PC-3 (cell line): Measurements from ENCODE around the gene HP1BP3. TPM values are rescaled to one million over a fixed set of nuclear protein-coding genes. Genes with fewer than 3 reads are reported as not detected.

Experiments
- ATAC-seq: fragments of 200-7000 bp; cut with Tn5 transposase; 2 replicates; pipeline ENCODE4 v1.9.1; 2020; ENCODE audit warnings: mild to moderate bottlenecking, moderate library complexity
- BruUV-seq: library from RNA; stranded (reverse); fragments of 400-500 nt; replicated peaks from 2 replicates; lab custom pipeline; 2021; lab: Mats Ljungman, UMichigan
- CTCF ChIA-PET: fragments of 300-600 bp; sonication (Branson Sonifier 250); formaldehyde crosslinking; loops from one replicate; lab custom pipeline; 2022; ENCODE audit warnings: antibody characterized with exemption; lab: Charles Lee
- POLR2A ChIA-PET: fragments of 300-600 bp; sonication (Branson Sonifier 250); formaldehyde crosslinking; loops from one replicate; lab custom pipeline; 2022; ENCODE audit warnings: antibody characterized with exemption; ENCODE audit not compliant: unreplicated experiment; lab: Charles Lee
- DNase-seq: peaks from one replicate; pipeline ENCODE4 v3.0.0-alpha.2; 2015
- H2AFZ ChIP-seq: fragments of 300-600 bp; sonication (generic); 2 replicates; pipeline ENCODE4 v1.6.0; 2016; ENCODE audit warnings: antibody characterized with exemption, low read length
- H3F3A ChIP-seq: fragments of 300-600 bp; sonication (generic); one replicate; pipeline ENCODE4 v1.6.0; 2017; ENCODE audit warnings: antibody characterized with exemption, low read length, control low read depth, mild to moderate bottlenecking; ENCODE audit not compliant: unreplicated experiment
- H3K27ac ChIP-seq: fragments of 300-600 bp; sonication (generic); 2 replicates; pipeline ENCODE4 v1.5.1; 2016; ENCODE audit warnings: mild to moderate bottlenecking, low read length
- H3K27me3 ChIP-seq: fragments of 300-600 bp; sonication (generic); 2 replicates; pipeline ENCODE4 v1.6.1; 2016; ENCODE audit warnings: low read length, mixed read lengths
- H3K36me3 ChIP-seq: fragments of 300-600 bp; sonication (generic); 2 replicates; pipeline ENCODE4 v1.6.1; 2016; ENCODE audit warnings: low read depth, mixed run types, low read length, mixed read lengths
- H3K4me1 ChIP-seq: fragments of 300-600 bp; sonication (generic); 2 replicates; pipeline ENCODE4 v1.5.1; 2016; ENCODE audit warnings: low read length; ENCODE audit not compliant: insufficient read depth
- H3K4me2 ChIP-seq: fragments of 300-600 bp; sonication (generic); 2 replicates; pipeline ENCODE4 v1.6.0; 2016; ENCODE audit warnings: low read length
- H3K4me3 ChIP-seq: fragments of 300-600 bp; sonication (generic); 2 replicates; pipeline ENCODE4 v1.5.1; 2016; ENCODE audit warnings: mild to moderate bottlenecking, low read length, mixed read lengths
- H3K79me2 ChIP-seq: fragments of 300-600 bp; sonication (generic); 2 replicates; pipeline ENCODE4 v1.6.1; 2017; ENCODE audit warnings: low read length, mixed read lengths
- H3K9ac ChIP-seq: fragments of 300-600 bp; sonication (generic); 2 replicates; pipeline ENCODE4 v1.6.0; 2016; ENCODE audit warnings: mild to moderate bottlenecking, low read length
- H3K9me2 ChIP-seq: fragments of 300-600 bp; sonication (generic); replicated peaks from 2 replicates; pipeline ENCODE4 v1.6.1; 2016; ENCODE audit warnings: mixed run types, low read length, mixed read lengths
- H3K9me3 ChIP-seq: fragments of 300-600 bp; sonication (generic); 2 replicates; pipeline ENCODE4 v1.6.1; 2016; ENCODE audit warnings: low read length, mixed read lengths
- H4K20me1 ChIP-seq: fragments of 300-600 bp; sonication (generic); 2 replicates; pipeline ENCODE4 v1.6.1; 2016; ENCODE audit warnings: low read length, mixed read lengths
- CTCF ChIP-seq: fragments of 300-600 bp; sonication (generic); conservative IDR thresholded peaks from 2 replicates; pipeline ENCODE4 v1.5.1; 2017; ENCODE audit warnings: antibody characterized with exemption, low read depth, mild to moderate bottlenecking, low read length
- EZH2 ChIP-seq: fragments of 300-600 bp; sonication (generic); IDR thresholded peaks from one replicate; pipeline ENCODE4 v1.6.1; 2017; ENCODE audit warnings: antibody characterized with exemption, mild to moderate bottlenecking, low read length; ENCODE audit not compliant: unreplicated experiment
- EZH2phosphoT487 ChIP-seq: fragments of 300-600 bp; sonication (generic); IDR thresholded peaks from 2 replicates; pipeline ENCODE4 v1.6.1; 2018; ENCODE audit warnings: mild to moderate bottlenecking, antibody characterized with exemption, low read length, borderline replicate concordance
- intact Hi-C: fragments of 100-400 bp; cut with micrococcal nuclease; formaldehyde crosslinking; loops from 2 replicates; pipeline ENCODE4 v1.9.0; 2023
- total RNA-seq: library from RNA; depleted of rRNA; stranded (reverse); fragments of >200 nt; gene quantifications from 2 replicates; pipeline ENCODE4 v1.2.3, GENCODE V29; 2014

HP1BP3 gene
- total RNA-seq, 1 experiment from 2014 or later, result 243 TPM

GRCh38 chr1:20696397-20697333 is 90.4 kb downstream of the HP1BP3 start:
- TF ChIP-seq EZH2 (no peak), EZH2phosphoT487 (no peak), CTCF (peak; percentile 80)
- Histone ChIP-seq H3K79me2 (no peaks in the 10 kb centered on the region), H4K20me1 (no peaks in the 10 kb centered on the region), H3K36me3 (no peaks in the 10 kb centered on the region), H3K9ac (peak overlapping the region; percentile 73), H3K27ac (peak overlapping the region; percentile 78), H3F3A (no peaks in the 10 kb centered on the region), H2AFZ (peak overlapping the region; percentile 94), H3K9me2 (no peaks in the 10 kb centered on the region), H3K4me3 (peak overlapping the region; percentile 72), H3K27me3 (no peaks in the 10 kb centered on the region), H3K9me3 (no peaks in the 10 kb centered on the region), H3K4me2 (peak overlapping the region; percentile 91), H3K4me1 (peaks cover 22% of the 10 kb centered on the region)
- ATAC-seq (peak; percentile 91), DNase-seq (peak; percentile 89)
- BruUV-seq, result no TSS peak
- POLR2A ChIA-PET, result interaction anchor here (0.6 to 0.7 kb wide), 2 partner anchors 65 to 649 kb away, joined by 3 to 4 read pairs; no protein-coding TSS in a partner anchor
- CTCF ChIA-PET, result interaction anchor here (0.5 to 1.3 kb wide), 13 partner anchors 21 to 536 kb away, joined by 3 to 22 read pairs (median 4); partner anchors contain the start of genes HP1BP3, KIF17 and SH2D5
- intact Hi-C loops, result loop anchor here (1.0 to 10.0 kb wide), 5 partner anchors 36 to 499 kb away; partner anchors contain the start of genes HP1BP3 and SH2D5

- Histone ChIP-seq H3K9me2 (no peaks in the 10 kb centered on the region), H3K36me3 (no peaks in the 10 kb centered on the region), H3F3A (no peaks in the 10 kb centered on the region), H3K9me3 (no peaks in the 10 kb centered on the region), H3K27me3 (no peaks in the 10 kb centered on the region), H2AFZ (no peak overlapping the region), H3K4me3 (no peak overlapping the region), H3K9ac (no peak overlapping the region), H3K79me2 (no peaks in the 10 kb centered on the region), H3K4me2 (no peak overlapping the region), H4K20me1 (no peaks in the 10 kb centered on the region), H3K27ac (no peak overlapping the region), H3K4me1 (peaks cover 22% of the 10 kb centered on the region)
- ChIA-PET POLR2A (no interaction called here), CTCF (no interaction called here)
- intact Hi-C loops, result loop anchor here (5.0 to 10.0 kb wide), 3 partner anchors 92 to 289 kb away; partner anchors contain the start of gene HP1BP3
- TF ChIP-seq CTCF (no peak), EZH2 (no peak), EZH2phosphoT487 (no peak)
- BruUV-seq, result no TSS peak
- DNase-seq (no peak), ATAC-seq (no peak)
Observed at GRCh38 chr1:20695515-20695914, 91.6 kb downstream of the HP1BP3 start.
